Nephron (organoid): ENCODE data around the gene MFSD12.

Experiments used
- H3K27ac Mint-ChIP-seq, 3 experiments: 2 replicates each; pipeline ENCODE4 v1.8.0; 2020; ENCODE audit warnings: mixed read lengths in 3 of 3, mild to moderate bottlenecking in 2 of 3, moderate library complexity in 1 of 3
- H3K27me3 Mint-ChIP-seq: 2 replicates; pipeline ENCODE4 v1.8.0; 2021; ENCODE audit warnings: low read depth, mild to moderate bottlenecking, moderate library complexity, mixed read lengths
- H3K36me3 Mint-ChIP-seq: 2 replicates; pipeline ENCODE4 v1.8.0; 2020; ENCODE audit warnings: low read depth, mixed read lengths
- H3K4me1 Mint-ChIP-seq: 2 replicates; pipeline ENCODE4 v1.8.0; 2020; ENCODE audit warnings: mixed read lengths
- H3K4me3 Mint-ChIP-seq, 3 experiments: 2 replicates each; pipeline ENCODE4 v1.8.0; 2020; ENCODE audit warnings: mild to moderate bottlenecking in 3 of 3, mixed read lengths in 3 of 3, moderate library complexity in 2 of 3
- H3K9me3 Mint-ChIP-seq: 2 replicates; pipeline ENCODE4 v1.8.0; 2020; ENCODE audit warnings: mixed read lengths
- TF ChIP-seq, protein P1 (sequence below), 3 experiments: fragments of 200-600 bp; sonication (generic); IDR thresholded peaks; one replicate each; pipeline ENCODE4 v1.5.0; 2021; ENCODE audit warnings: antibody characterized with exemption in 3 of 3; ENCODE audit not compliant: unreplicated experiment in 3 of 3

The MFSD12 gene

DNA sequence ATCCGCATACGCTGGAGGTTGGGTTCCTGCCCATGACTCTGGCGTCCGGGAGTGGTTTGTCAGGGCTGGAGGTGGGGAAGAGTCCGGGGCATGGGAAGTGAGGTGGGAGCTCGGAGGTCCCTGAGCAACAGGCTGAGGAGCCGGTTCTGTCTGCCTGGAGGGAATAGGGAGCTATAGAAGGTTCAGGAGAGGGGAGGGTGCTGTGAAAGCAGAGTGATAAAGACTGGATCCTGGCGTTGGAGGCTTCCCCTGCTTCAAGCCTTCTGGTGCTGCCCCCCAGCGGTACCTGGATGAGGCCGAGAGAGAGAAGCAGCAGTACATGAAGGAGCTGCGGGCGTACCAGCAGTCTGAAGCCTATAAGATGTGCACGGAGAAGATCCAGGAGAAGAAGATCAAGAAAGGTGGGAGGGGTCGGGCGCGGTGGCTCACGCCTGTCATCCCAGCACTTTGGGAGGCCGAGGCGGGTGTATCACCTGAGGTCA lies 17.9 kb upstream of the MFSD12 start:
- H3K4me1 Mint-ChIP-seq, result peaks cover 16% of the 10 kb centered on the region
- TF ChIP-seq, protein P1, sequence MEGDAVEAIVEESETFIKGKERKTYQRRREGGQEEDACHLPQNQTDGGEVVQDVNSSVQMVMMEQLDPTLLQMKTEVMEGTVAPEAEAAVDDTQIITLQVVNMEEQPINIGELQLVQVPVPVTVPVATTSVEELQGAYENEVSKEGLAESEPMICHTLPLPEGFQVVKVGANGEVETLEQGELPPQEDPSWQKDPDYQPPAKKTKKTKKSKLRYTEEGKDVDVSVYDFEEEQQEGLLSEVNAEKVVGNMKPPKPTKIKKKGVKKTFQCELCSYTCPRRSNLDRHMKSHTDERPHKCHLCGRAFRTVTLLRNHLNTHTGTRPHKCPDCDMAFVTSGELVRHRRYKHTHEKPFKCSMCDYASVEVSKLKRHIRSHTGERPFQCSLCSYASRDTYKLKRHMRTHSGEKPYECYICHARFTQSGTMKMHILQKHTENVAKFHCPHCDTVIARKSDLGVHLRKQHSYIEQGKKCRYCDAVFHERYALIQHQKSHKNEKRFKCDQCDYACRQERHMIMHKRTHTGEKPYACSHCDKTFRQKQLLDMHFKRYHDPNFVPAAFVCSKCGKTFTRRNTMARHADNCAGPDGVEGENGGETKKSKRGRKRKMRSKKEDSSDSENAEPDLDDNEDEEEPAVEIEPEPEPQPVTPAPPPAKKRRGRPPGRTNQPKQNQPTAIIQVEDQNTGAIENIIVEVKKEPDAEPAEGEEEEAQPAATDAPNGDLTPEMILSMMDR (IDR thresholded peaks at IDR 0.05; ENCODE audit: unreplicated experiment in 3 of 3), result peak in 1 of 3 experiments; percentile 20
- H3K27ac Mint-ChIP-seq, result no peak overlapping the region
- H3K4me3 Mint-ChIP-seq, result peak overlapping the region; percentile 80 to 82 (median 82)
- H3K27me3 Mint-ChIP-seq, result peaks cover 22% of the 10 kb centered on the region
- H3K9me3 Mint-ChIP-seq, result no peaks in the 10 kb centered on the region
- H3K36me3 Mint-ChIP-seq, result peaks cover 13% of the 10 kb centered on the region

DNA sequence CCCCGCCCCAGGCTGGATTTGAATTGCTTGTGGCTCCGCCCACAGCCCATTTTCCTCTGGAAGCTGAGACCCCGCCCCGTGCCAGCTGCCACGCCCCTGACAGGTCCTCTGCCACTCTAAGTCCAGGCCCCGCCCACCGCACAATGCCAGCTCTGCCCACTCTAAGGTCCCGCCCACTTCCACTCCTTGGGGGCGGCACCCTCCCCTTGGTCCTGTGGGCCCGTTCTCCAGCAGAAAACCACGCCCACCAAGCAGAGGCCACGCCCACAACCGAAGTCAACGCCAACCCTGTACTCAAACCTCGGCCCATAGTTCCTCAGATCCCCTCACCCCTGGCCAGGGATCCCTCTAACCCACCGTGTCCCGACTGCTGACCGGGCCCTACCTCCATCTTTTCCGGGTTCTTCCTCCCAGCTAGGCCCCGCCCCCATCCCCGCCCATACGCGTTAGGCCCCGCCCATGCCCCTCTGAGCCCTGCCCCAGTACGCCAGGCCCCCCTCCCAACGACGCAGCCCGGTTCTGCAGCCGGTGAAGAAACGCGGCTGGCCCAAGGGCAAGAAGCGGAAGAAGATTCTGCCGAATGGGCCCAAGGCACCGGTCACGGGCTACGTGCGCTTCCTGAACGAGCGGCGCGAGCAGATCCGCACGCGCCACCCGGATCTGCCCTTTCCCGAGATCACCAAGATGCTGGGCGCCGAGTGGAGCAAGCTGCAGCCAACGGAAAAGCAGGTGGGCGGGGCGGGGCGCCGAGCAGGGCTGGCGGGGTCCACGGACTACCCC lies 16.7 kb upstream of the MFSD12 start:
- H3K4me1 Mint-ChIP-seq, result peaks cover 13% of the 10 kb centered on the region
- peaks cover 13% of the 10 kb centered on the region for H3K27me3 Mint-ChIP-seq
- TF ChIP-seq, protein P1 (IDR thresholded peaks at IDR 0.05; ENCODE audit: unreplicated experiment in 3 of 3), result no peak
- H3K4me3 Mint-ChIP-seq, result peak overlapping the region; percentile 82 to 86 (median 86)
- peaks cover 13% of the 10 kb centered on the region for H3K36me3 Mint-ChIP-seq
- H3K9me3 Mint-ChIP-seq, result no peaks in the 10 kb centered on the region
- peak overlapping the region in 1 of 3 experiments; percentile 46 for H3K27ac Mint-ChIP-seq

DNA sequence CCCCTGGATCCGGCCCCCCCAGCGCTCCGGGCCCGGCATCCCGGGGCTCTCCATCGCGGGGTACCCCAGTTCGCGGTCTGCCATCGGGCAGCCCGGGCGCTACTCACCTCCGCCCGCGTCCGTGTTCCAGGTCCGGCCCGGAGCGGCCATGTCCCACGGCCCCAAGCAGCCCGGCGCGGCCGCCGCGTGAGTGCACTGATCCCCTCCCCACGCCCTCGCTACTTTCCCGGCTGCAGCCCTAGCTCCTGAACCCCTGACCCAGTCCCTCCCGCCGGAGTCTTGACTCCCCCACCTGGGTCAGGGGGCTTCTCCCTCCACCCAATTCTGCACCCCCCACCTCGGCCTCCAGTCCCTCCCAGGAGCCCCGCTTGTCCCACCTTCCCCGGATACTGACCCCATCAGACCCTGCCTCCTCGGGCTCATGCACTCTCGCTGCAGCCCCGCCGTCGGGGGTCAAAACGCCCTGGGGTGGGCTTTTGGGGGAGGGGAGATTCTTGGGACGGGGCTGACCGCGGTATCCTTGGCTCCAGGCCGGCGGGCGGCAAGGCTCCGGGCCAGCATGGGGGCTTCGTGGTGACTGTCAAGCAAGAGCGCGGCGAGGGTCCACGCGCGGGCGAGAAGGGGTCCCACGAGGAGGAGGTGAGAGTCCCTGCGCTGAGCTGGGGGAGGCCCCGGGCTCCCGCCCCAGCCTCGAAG lies 15.9 kb upstream of the MFSD12 start:
- no peak overlapping the region for H3K27ac Mint-ChIP-seq
- H3K4me1 Mint-ChIP-seq, result peaks cover 13% of the 10 kb centered on the region
- peak overlapping the region; percentile 82 to 86 (median 86) for H3K4me3 Mint-ChIP-seq
- H3K27me3 Mint-ChIP-seq, result peaks cover 13% of the 10 kb centered on the region
- H3K36me3 Mint-ChIP-seq, result peaks cover 13% of the 10 kb centered on the region
- H3K9me3 Mint-ChIP-seq, result no peaks in the 10 kb centered on the region
- TF ChIP-seq, protein P1 (IDR thresholded peaks at IDR 0.05; ENCODE audit: unreplicated experiment in 3 of 3), result no peak

DNA sequence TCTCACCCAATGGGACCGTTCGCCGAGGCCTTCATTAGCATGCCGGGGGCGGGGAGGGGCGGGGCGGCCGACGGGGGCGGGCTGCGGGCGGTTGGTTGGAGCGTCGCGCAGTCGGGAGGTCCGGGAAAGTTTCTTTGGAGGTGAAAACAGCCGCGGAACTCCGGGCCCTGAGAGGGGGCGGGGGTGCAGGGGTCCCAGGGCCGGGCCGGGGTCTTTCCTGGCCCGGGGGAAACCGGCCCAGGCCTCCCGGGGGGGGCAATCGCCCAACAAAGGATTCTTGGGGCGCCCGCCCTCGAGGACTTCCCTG lies 15.4 kb upstream of the MFSD12 start, which contains the start of gene HMG20B:
HMG20B (plus strand) TSS at position 90 of the 307 bp plus-strand sequence. CDS start 366 bp downstream, outside the sequence.
- H3K4me1 Mint-ChIP-seq, result peaks cover 13% of the 10 kb centered on the region
- peaks cover 13% of the 10 kb centered on the region for H3K27me3 Mint-ChIP-seq
- peak within 1 kb of the TSS; percentile 82 to 86 (median 86) for H3K4me3 Mint-ChIP-seq
- TF ChIP-seq, protein P1 (IDR thresholded peaks at IDR 0.05; ENCODE audit: unreplicated experiment in 3 of 3), result no peak
- H3K27ac Mint-ChIP-seq, result peak within 1 kb of the TSS in 2 of 3 experiments; percentile 16 to 46
- peaks cover 13% of the 10 kb centered on the region for H3K36me3 Mint-ChIP-seq
- no peaks in the 10 kb centered on the region for H3K9me3 Mint-ChIP-seq

DNA sequence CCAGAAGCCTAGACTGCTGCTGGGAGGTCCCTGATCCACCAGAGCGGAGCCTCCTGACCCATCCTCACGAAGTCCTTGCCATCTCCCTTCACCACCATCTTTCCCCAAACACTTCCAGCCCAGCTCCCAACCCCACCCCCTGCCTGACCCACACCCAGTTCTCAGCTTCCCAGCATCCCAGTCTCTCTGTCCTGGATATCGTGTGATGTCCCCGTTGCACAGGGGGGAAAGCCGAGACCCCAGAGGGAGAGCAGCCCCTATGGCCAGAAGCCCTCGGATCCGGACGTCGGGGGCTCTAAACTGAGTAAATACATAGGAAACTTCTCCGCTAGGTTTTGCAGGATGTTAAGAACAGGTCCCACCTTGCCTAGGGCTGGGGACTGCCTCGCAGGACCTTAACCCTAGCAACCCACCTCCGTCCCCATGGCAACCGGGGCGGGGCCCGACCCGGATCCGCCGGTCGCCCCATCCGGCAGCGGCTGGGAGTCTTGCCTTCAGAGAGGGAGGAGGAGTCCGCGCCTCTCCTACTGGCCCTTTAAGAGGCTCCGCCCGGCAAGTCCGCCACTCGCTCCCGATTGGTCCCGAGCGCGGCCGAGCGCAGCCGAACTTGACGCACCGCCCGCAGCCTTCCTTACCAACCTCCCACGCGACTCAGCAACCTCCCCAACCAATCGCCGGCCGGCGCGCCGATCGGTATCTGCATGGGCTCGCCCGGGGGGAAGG lies 14.9 kb upstream of the MFSD12 start:
- Mint-ChIP-seq H3K4me1 (peaks cover 13% of the 10 kb centered on the region), H3K4me3 (peak overlapping the region; percentile 74 to 86 (median 82)), H3K9me3 (no peaks in the 10 kb centered on the region), H3K27ac (peak overlapping the region in 1 of 3 experiments; percentile 16), H3K36me3 (peaks cover 13% of the 10 kb centered on the region), H3K27me3 (peaks cover 13% of the 10 kb centered on the region)
- TF ChIP-seq, protein P1 (IDR thresholded peaks at IDR 0.05; ENCODE audit: unreplicated experiment in 3 of 3), result no peak
